Hepatocyte (in vitro differentiated cells): ENCODE data around the gene MRPS27.

ENCODE experiments used
- EZH2 ChIP-seq: fragments of 200-600 bp; sonication (generic); IDR thresholded peaks from 2 replicates; pipeline ENCODE4 v1.6.1; 2016; ENCODE audit warnings: antibody characterized with exemption, mild to moderate bottlenecking, borderline replicate concordance
- TF ChIP-seq, protein P1 (sequence below): fragments of 200-600 bp; sonication (generic); IDR thresholded peaks from 2 replicates; pipeline ENCODE4 v1.5.1; 2016; ENCODE audit warnings: antibody characterized with exemption, mild to moderate bottlenecking; ENCODE audit not compliant: poor library complexity

DNA sequence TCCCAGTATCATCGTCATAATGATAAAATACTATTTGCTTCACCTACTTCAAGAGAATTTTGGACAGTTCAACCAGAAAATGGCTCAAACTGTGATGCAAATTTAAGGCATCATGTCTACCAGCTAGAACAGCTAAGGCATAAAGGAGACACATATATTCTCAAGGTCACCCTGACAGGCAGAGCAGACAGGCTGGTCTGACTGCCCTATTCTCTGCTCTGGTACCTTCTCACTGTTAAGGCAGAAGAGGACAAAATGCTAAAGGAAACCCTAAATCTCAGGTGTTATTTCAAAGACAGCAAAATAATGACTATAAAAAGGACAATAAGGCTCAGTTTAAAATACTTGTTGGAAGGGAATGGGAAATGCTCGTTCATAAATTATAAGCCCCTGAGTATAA lies 87.2 kb downstream of the MRPS27 start:
- TF ChIP-seq, protein P1, sequence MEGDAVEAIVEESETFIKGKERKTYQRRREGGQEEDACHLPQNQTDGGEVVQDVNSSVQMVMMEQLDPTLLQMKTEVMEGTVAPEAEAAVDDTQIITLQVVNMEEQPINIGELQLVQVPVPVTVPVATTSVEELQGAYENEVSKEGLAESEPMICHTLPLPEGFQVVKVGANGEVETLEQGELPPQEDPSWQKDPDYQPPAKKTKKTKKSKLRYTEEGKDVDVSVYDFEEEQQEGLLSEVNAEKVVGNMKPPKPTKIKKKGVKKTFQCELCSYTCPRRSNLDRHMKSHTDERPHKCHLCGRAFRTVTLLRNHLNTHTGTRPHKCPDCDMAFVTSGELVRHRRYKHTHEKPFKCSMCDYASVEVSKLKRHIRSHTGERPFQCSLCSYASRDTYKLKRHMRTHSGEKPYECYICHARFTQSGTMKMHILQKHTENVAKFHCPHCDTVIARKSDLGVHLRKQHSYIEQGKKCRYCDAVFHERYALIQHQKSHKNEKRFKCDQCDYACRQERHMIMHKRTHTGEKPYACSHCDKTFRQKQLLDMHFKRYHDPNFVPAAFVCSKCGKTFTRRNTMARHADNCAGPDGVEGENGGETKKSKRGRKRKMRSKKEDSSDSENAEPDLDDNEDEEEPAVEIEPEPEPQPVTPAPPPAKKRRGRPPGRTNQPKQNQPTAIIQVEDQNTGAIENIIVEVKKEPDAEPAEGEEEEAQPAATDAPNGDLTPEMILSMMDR = no peak
- TF ChIP-seq EZH2 = no peak
